NAMALWA (cell line): ENCODE measurements around the gene GTF3C1.

Source experiments
- DNase-seq: peaks from one replicate; pipeline ENCODE4 v3.0.0-alpha.2; 2015; ENCODE audit warnings: low spot score

GTF3C1 gene

GRCh38 chr16:27518226-27518625 lies 31.5 kb downstream of the GTF3C1 start:
- no peak for DNase-seq

GRCh38 chr16:27517664-27518063 lies 32.0 kb downstream of the GTF3C1 start:
- no peak for DNase-seq

- DNase-seq, result no peak
These were observed 33.3 kb downstream of the GTF3C1 start for GRCh38 chr16:27516365-27516764.

- DNase-seq, result peak; percentile 62
These were observed 33.8 kb downstream of the GTF3C1 start for GRCh38 chr16:27515874-27516353.

- no peak for DNase-seq
These were observed 34.9 kb downstream of the GTF3C1 start for GRCh38 chr16:27514806-27515205.

GRCh38 chr16:27511657-27512448 lies 37.9 kb downstream of the GTF3C1 start:
- no peak for DNase-seq

GRCh38 chr16:27508476-27508875 lies 41.2 kb downstream of the GTF3C1 start:
- DNase-seq, result no peak

- DNase-seq, result no peak
These were observed 42.9 kb downstream of the GTF3C1 start for GRCh38 chr16:27506771-27507170.

GRCh38 chr16:27505297-27506236 lies 44.1 kb downstream of the GTF3C1 start:
- DNase-seq, result no peak

GRCh38 chr16:27503662-27504061 lies 46.1 kb downstream of the GTF3C1 start:
- no peak for DNase-seq

GRCh38 chr16:27500801-27501200 lies 48.9 kb downstream of the GTF3C1 start:
- DNase-seq, result no peak

- no peak for DNase-seq
These were observed 50.1 kb downstream of the GTF3C1 start for GRCh38 chr16:27499659-27500055.

- DNase-seq, result no peak
These were observed 50.6 kb downstream of the GTF3C1 start for GRCh38 chr16:27498916-27499658.

GRCh38 chr16:27498031-27498825 lies 51.5 kb downstream of the GTF3C1 start:
- DNase-seq, result no peak

- DNase-seq, result no peak
These were observed 54.5 kb downstream of the GTF3C1 start for GRCh38 chr16:27495191-27495590.

GRCh38 chr16:27492588-27492979 lies 57.1 kb downstream of the GTF3C1 start:
- no peak for DNase-seq

- DNase-seq, result no peak
These were observed 57.7 kb downstream of the GTF3C1 start for GRCh38 chr16:27491894-27492587.

- no peak for DNase-seq
These were observed 59.8 kb downstream of the GTF3C1 start for GRCh38 chr16:27489906-27490305.

GRCh38 chr16:27489421-27489820 lies 60.3 kb downstream of the GTF3C1 start:
- DNase-seq, result no peak

- DNase-seq, result no peak
These were observed 63.0 kb downstream of the GTF3C1 start for GRCh38 chr16:27486760-27487159.

GRCh38 chr16:27486344-27486743 lies 63.4 kb downstream of the GTF3C1 start:
- DNase-seq, result no peak
